GM21526 (cell line): Measurements from ENCODE around the gene JMJD1C.
A peak's percentile ranks its signal among the peaks of the same experiment; 100 is the strongest.

Experiments used
- ATAC-seq: cut with Tn5 transposase; IDR thresholded peaks from one replicate; pipeline ENCODE4 v1.9.1; 2021; ENCODE audit warnings: moderate library complexity; ENCODE audit not compliant: unreplicated experiment, low FRiP score

The JMJD1C gene

GRCh38 chr10:63150745-63151144 is 315.0 kb downstream of the JMJD1C start:
- ATAC-seq = no peak

GRCh38 chr10:63146503-63146902 is 319.3 kb downstream of the JMJD1C start:
- ATAC-seq = no peak

- no peak for ATAC-seq
Observed at GRCh38 chr10:63145782-63146181, 320.0 kb downstream of the JMJD1C start.

GRCh38 chr10:63143987-63144386 is 321.8 kb downstream of the JMJD1C start:
- no peak for ATAC-seq

GRCh38 chr10:63142136-63142535 is 323.6 kb downstream of the JMJD1C start:
- ATAC-seq = no peak

GRCh38 chr10:63140077-63140476 is 325.7 kb downstream of the JMJD1C start:
- no peak for ATAC-seq

GRCh38 chr10:63137306-63137705 is 328.5 kb downstream of the JMJD1C start:
- ATAC-seq = no peak

GRCh38 chr10:63133821-63134557 is 331.8 kb downstream of the JMJD1C start:
- ATAC-seq = no peak

- peak; percentile 97 for ATAC-seq
Observed at GRCh38 chr10:63133056-63133820, 332.5 kb downstream of the JMJD1C start, which contains the start of gene NRBF2. NRBF2 (plus strand) TSS chr10:63133328; CDS start chr10:63133471, 143 bp downstream.

- no peak for ATAC-seq
Observed at GRCh38 chr10:63132651-63133055, 333.1 kb downstream of the JMJD1C start.

- ATAC-seq = no peak
Observed at GRCh38 chr10:63129888-63130287, 335.9 kb downstream of the JMJD1C start.

- ATAC-seq = no peak
Observed at GRCh38 chr10:63128443-63128842, 337.3 kb downstream of the JMJD1C start.

- ATAC-seq = no peak
Observed at GRCh38 chr10:63125459-63125858, 340.3 kb downstream of the JMJD1C start.

GRCh38 chr10:63123727-63124362 is 341.9 kb downstream of the JMJD1C start:
- no peak for ATAC-seq

- ATAC-seq = no peak
Observed at GRCh38 chr10:63120554-63120953, 345.2 kb downstream of the JMJD1C start.

- no peak for ATAC-seq
Observed at GRCh38 chr10:63119041-63119440, 346.7 kb downstream of the JMJD1C start.
